ENCODE results near the gene CTNNA1.
"Not testable (repeated sequence)": the region's sequence is repeated elsewhere in the genome, so short reads cannot be mapped to it uniquely, and the experiment has no call there.

Gene CTNNA1

GRCh38 chr5:138752951-138753793 is at the start of gene CTNNA1:
Gene CTNNA1, plus strand, starts transcription at chr5:138753425. Its CDS starts 28,500 bp downstream, at chr5:138781925.
- TF ChIP-seq CTCF (conservative IDR thresholded peaks at IDR 0.05; ENCODE audit: control insufficient read depth, insufficient read depth, low read depth, low read length) = no peak
- peak; percentile 50 for DNase-seq (ENCODE audit: low read depth)
- H3K4me3 ChIP-seq (ENCODE audit: control insufficient read depth, low read depth, low read length) = peak within 1 kb of the TSS; percentile 73

GRCh38 chr5:138703777-138704176 is 49.4 kb upstream of the CTNNA1 start:
- not testable (repeated sequence) for DNase-seq (ENCODE audit: low read depth); H3K4me3 ChIP-seq (ENCODE audit: control insufficient read depth, low read depth, low read length)

GRCh38 chr5:138705007-138705406 is 48.2 kb upstream of the CTNNA1 start:
- no peak for TF ChIP-seq CTCF (conservative IDR thresholded peaks at IDR 0.05; ENCODE audit: control insufficient read depth, insufficient read depth, low read depth, low read length)
- no peak for DNase-seq (ENCODE audit: low read depth)
- no peak overlapping the region for H3K4me3 ChIP-seq (ENCODE audit: control insufficient read depth, low read depth, low read length)

GRCh38 chr5:138705567-138705966 is 47.7 kb upstream of the CTNNA1 start:
- DNase-seq (ENCODE audit: low read depth) = no peak
- H3K4me3 ChIP-seq (ENCODE audit: control insufficient read depth, low read depth, low read length) = no peak overlapping the region
- TF ChIP-seq CTCF (conservative IDR thresholded peaks at IDR 0.05; ENCODE audit: control insufficient read depth, insufficient read depth, low read depth, low read length) = no peak

GRCh38 chr5:138706655-138707480 is 46.4 kb upstream of the CTNNA1 start:
- peak; percentile 91 for DNase-seq (ENCODE audit: low read depth)
- H3K4me3 ChIP-seq (ENCODE audit: control insufficient read depth, low read depth, low read length) = no peak overlapping the region
- TF ChIP-seq CTCF (conservative IDR thresholded peaks at IDR 0.05; ENCODE audit: control insufficient read depth, insufficient read depth, low read depth, low read length) = no peak

- no peak for DNase-seq (ENCODE audit: low read depth)
- TF ChIP-seq CTCF (conservative IDR thresholded peaks at IDR 0.05; ENCODE audit: control insufficient read depth, insufficient read depth, low read depth, low read length) = no peak
- H3K4me3 ChIP-seq (ENCODE audit: control insufficient read depth, low read depth, low read length) = no peak overlapping the region
Observed at GRCh38 chr5:138708791-138709190, 44.4 kb upstream of the CTNNA1 start.

- H3K4me3 ChIP-seq (ENCODE audit: control insufficient read depth, low read depth, low read length) = no peak overlapping the region
- no peak for DNase-seq (ENCODE audit: low read depth)
- no peak for TF ChIP-seq CTCF (conservative IDR thresholded peaks at IDR 0.05; ENCODE audit: control insufficient read depth, insufficient read depth, low read depth, low read length)
Observed at GRCh38 chr5:138709202-138709601, 44.0 kb upstream of the CTNNA1 start.

Measured in fibroblast of mammary gland (primary cell).